ENCODE results near the gene EXOC3L4. TPM values are rescaled to one million over a fixed set of nuclear protein-coding genes. Genes with fewer than 3 reads are reported as not detected.

The EXOC3L4 gene
- polyA plus RNA-seq, 1 donor: 33.7 TPM

- H3K4me3 ChIP-seq (ENCODE audit: low read length): peak overlapping the region; percentile 39
- H3K36me3 ChIP-seq (ENCODE audit: control insufficient read depth, insufficient read depth, low read length): no peaks in the 10 kb centered on the region
- peaks cover 31% of the 10 kb centered on the region for H3K4me1 ChIP-seq (ENCODE audit: control insufficient read depth, insufficient read depth, low read length)
- WGBS (ENCODE audit: insufficient coverage, low lambda C conversion rate): no CpG with 5 or more reads among the region's 9 CpGs
- no peaks in the 10 kb centered on the region for H3K9me3 ChIP-seq (ENCODE audit: control insufficient read depth, low read depth, low read length)
- no peak for DNase-seq
- no peak overlapping the region for H3K27ac ChIP-seq (ENCODE audit: low read length)
- H3K27me3 ChIP-seq (ENCODE audit: control insufficient read depth, insufficient read depth, low read length): peaks cover 5% of the 10 kb centered on the region
These were observed 2.7 kb upstream of the EXOC3L4 start for GRCh38 chr14:103091883-103092222.

DNA sequence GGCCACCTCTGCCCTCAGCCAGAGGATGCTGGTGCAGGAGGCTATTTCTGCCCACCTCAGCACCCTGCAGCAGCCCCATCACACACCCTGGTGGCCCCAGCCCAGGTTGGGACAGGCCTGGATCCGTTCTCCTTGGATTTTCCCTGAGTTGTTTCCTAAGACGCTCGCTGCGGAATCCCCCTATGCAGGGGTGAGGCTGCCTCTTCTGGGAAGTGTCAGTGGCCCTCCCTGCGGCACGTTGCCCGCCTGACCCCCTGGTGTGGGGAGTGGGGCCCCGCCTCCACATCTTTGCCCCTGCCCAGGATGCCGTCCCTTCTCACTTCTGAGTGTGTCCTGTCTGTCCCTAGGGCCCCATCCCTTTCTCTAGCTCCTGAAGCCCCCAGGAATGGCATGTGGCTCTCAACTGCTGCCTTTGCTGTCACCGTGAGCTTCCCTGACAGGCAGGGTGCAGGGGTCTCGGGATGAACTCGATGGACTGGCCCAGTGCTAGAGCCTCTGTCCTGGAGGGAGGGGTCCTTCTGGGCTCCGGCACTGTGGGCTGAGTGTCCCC is 594 bp upstream of the EXOC3L4 start:
- no peak for DNase-seq
- peaks cover 3% of the 10 kb centered on the region for H3K9me3 ChIP-seq (ENCODE audit: control insufficient read depth, low read depth, low read length)
- H3K27me3 ChIP-seq (ENCODE audit: control insufficient read depth, insufficient read depth, low read length): peaks cover 5% of the 10 kb centered on the region
- peak overlapping the region; percentile 65 for H3K27ac ChIP-seq (ENCODE audit: low read length)
- H3K36me3 ChIP-seq (ENCODE audit: control insufficient read depth, insufficient read depth, low read length): no peaks in the 10 kb centered on the region
- peaks cover 50% of the 10 kb centered on the region for H3K4me1 ChIP-seq (ENCODE audit: control insufficient read depth, insufficient read depth, low read length)
- no CpG with 5 or more reads among the region's 13 CpGs for WGBS (ENCODE audit: insufficient coverage, low lambda C conversion rate)
- H3K4me3 ChIP-seq (ENCODE audit: low read length): no peak overlapping the region

GRCh38 chr14:103095210-103095778 is 769 bp downstream of the EXOC3L4 start:
- peaks cover 4% of the 10 kb centered on the region for H3K27me3 ChIP-seq (ENCODE audit: control insufficient read depth, insufficient read depth, low read length)
- DNase-seq: peak in 1 of 2 donors; percentile 38
- no CpG with 5 or more reads among the region's 11 CpGs for WGBS (ENCODE audit: insufficient coverage, low lambda C conversion rate)
- H3K36me3 ChIP-seq (ENCODE audit: control insufficient read depth, insufficient read depth, low read length): no peaks in the 10 kb centered on the region
- peaks cover 64% of the 10 kb centered on the region for H3K4me1 ChIP-seq (ENCODE audit: control insufficient read depth, insufficient read depth, low read length)
- H3K4me3 ChIP-seq (ENCODE audit: low read length): peak overlapping the region; percentile 27
- peak overlapping the region; percentile 65 for H3K27ac ChIP-seq (ENCODE audit: low read length)
- peaks cover 3% of the 10 kb centered on the region for H3K9me3 ChIP-seq (ENCODE audit: control insufficient read depth, low read depth, low read length)

GRCh38 chr14:103096387-103096786 is 1.9 kb downstream of the EXOC3L4 start:
- no peak for DNase-seq
- Histone ChIP-seq H3K9me3 (ENCODE audit: control insufficient read depth, low read depth, low read length) (peaks cover 3% of the 10 kb centered on the region), H3K27ac (ENCODE audit: low read length) (no peak overlapping the region), H3K27me3 (ENCODE audit: control insufficient read depth, insufficient read depth, low read length) (no peaks in the 10 kb centered on the region), H3K4me3 (ENCODE audit: low read length) (no peak overlapping the region), H3K4me1 (ENCODE audit: control insufficient read depth, insufficient read depth, low read length) (peaks cover 70% of the 10 kb centered on the region), H3K36me3 (ENCODE audit: control insufficient read depth, insufficient read depth, low read length) (no peaks in the 10 kb centered on the region)
- WGBS (ENCODE audit: insufficient coverage, low lambda C conversion rate): no CpG with 5 or more reads among the region's 4 CpGs

DNA sequence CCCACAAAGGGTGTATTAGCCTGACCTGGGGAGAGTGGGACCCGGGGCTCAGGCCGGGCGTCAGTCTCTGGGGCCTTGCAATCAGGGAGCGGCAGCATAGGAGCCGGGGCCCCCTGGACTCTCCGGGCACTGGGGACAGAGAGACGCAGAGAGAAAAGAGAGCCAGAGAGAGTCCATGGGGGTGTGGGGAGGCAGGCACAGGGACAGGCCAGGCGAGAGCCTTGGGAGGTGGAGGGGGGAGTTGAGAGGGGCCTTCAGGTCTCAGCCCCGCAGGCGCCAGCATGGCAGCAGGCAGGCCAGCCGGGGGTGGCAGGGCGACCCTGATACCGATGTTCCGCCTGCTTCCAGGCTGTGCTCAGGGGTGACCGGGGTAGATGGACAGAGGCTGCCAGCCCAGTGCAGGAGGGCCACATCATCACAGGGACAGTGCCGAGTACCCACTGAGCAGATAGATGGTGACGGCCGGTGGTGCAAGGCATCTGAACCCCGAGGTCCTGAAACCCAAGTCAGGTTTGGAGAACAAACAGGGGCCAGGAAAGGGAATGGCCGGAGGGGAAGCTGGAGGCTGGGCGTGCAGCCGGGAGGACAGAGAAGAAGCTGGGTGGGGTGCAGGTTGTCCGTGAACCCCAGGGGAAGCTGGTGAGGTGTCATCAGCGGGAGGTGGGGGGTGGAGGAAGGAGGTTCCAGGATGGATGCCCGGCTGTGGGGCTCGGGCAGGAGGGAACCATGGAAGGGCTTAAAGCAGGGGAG is 2.9 kb downstream of the EXOC3L4 start:
- H3K36me3 ChIP-seq (ENCODE audit: control insufficient read depth, insufficient read depth, low read length): no peaks in the 10 kb centered on the region
- H3K27ac ChIP-seq (ENCODE audit: low read length): no peak overlapping the region

DNA sequence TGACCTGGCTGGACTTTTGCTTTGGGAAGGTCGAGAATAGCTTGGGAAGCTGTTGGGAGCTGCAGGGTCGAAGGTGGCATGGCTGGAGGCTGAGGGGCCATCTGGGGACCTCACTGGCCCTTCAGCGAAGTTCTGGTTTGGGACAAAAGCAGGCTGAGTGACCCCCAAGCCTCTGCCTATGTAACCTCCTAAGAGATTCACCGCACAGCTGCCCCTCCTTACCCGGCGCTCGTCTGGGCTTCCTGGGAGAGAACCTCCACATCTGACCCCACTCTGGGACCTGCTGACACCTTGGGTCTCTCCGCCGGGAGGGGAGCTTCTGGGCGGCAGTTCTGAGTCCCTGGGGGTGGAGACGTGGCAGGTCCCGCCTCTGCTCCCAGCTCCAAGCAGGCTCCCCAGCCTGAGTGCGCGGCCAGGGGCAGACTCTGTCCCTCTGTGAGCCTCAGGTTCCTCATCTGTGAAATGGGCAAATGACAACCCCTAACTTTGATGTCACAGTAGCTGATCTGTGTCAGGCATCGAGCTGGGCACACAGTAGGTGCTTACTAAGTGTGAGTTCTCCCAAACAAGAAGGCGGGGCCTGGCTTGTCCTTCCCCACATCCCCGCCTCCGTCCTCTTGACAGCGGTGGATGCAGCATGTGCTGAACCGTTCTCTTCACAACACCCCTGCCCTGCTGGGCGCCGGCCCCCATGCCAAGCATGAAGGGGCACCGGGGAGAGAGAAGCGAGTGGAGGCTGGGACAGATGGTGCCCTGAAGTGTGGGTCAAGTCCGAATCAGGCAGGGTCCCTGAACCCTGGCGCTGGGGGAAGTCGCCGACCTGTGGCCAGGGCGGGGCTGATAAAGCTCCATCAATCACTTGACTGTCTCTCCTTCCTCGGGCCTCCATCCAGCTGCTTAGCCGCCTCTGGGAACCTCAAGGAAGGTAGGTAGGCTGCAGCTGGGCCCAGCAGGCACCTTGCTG is 3.8 kb downstream of the EXOC3L4 start:
- peak in 1 of 2 donors; percentile 84 for DNase-seq
- no CpG with 5 or more reads among the region's 31 CpGs for WGBS (ENCODE audit: insufficient coverage, low lambda C conversion rate)
- Histone ChIP-seq H3K4me3 (ENCODE audit: low read length) (no peak overlapping the region), H3K27me3 (ENCODE audit: control insufficient read depth, insufficient read depth, low read length) (peaks cover 15% of the 10 kb centered on the region), H3K9me3 (ENCODE audit: control insufficient read depth, low read depth, low read length) (peaks cover 7% of the 10 kb centered on the region), H3K36me3 (ENCODE audit: control insufficient read depth, insufficient read depth, low read length) (peaks cover 2% of the 10 kb centered on the region), H3K4me1 (ENCODE audit: control insufficient read depth, insufficient read depth, low read length) (peaks cover 79% of the 10 kb centered on the region), H3K27ac (ENCODE audit: low read length) (peak overlapping the region; percentile 59)

More for the DNA sequence above, 2.9 kb downstream of the EXOC3L4 start:
- Histone ChIP-seq H3K4me1 (ENCODE audit: control insufficient read depth, insufficient read depth, low read length) (peaks cover 73% of the 10 kb centered on the region), H3K27me3 (ENCODE audit: control insufficient read depth, insufficient read depth, low read length) (peaks cover 7% of the 10 kb centered on the region), H3K9me3 (ENCODE audit: control insufficient read depth, low read depth, low read length) (peaks cover 3% of the 10 kb centered on the region), H3K4me3 (ENCODE audit: low read length) (no peak overlapping the region)
- DNase-seq: peak in 1 of 2 donors; percentile 45
- 100% methylated on average over 1 of the region's 26 CpGs for WGBS (ENCODE audit: insufficient coverage, low lambda C conversion rate)

DNA sequence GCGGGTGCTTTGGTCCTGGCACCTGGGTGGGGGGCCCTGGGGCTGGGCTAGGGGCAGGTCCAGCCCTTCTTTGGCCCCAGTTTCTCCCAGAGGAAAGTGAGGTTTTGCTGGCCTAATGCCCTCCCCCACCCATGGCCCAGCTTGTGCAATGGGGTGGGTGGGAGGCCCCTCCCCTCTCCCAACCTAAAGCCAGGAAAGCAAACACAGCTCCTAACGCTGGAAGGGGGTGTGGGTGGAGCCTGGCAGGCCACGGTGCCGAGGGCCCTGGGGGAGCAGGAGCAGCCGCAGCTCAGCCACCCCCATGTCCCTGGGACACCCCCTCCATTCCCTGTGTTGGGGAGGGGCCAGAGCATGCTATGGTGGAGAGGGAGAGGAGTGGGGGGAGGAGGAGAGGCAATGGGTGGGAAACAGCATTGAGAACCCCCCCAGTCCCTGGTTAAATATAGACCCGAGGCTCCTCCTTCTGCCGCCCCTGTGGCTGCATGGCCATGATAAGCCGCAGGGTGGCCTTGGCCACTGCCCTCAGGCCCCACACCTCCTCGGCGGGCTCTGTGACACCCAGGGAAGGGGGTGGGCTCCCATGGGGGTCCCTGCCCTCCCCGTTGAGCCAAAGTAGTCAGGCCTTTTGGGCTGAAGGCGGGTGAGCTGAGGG is 4.7 kb downstream of the EXOC3L4 start:
- H3K4me3 ChIP-seq (ENCODE audit: low read length): no peak overlapping the region
- H3K4me1 ChIP-seq (ENCODE audit: control insufficient read depth, insufficient read depth, low read length): peaks cover 78% of the 10 kb centered on the region
- peaks cover 10% of the 10 kb centered on the region for H3K9me3 ChIP-seq (ENCODE audit: control insufficient read depth, low read depth, low read length)
- peaks cover 25% of the 10 kb centered on the region for H3K27me3 ChIP-seq (ENCODE audit: control insufficient read depth, insufficient read depth, low read length)
- peak in 1 of 2 donors; percentile 83 for DNase-seq
- peak overlapping the region; percentile 59 for H3K27ac ChIP-seq (ENCODE audit: low read length)
- peaks cover 2% of the 10 kb centered on the region for H3K36me3 ChIP-seq (ENCODE audit: control insufficient read depth, insufficient read depth, low read length)
- no CpG with 5 or more reads among the region's 12 CpGs for WGBS (ENCODE audit: insufficient coverage, low lambda C conversion rate)

- Histone ChIP-seq H3K27ac (ENCODE audit: low read length) (peak overlapping the region; percentile 59), H3K9me3 (ENCODE audit: control insufficient read depth, low read depth, low read length) (peaks cover 12% of the 10 kb centered on the region), H3K27me3 (ENCODE audit: control insufficient read depth, insufficient read depth, low read length) (peaks cover 31% of the 10 kb centered on the region), H3K4me1 (ENCODE audit: control insufficient read depth, insufficient read depth, low read length) (peaks cover 81% of the 10 kb centered on the region), H3K4me3 (ENCODE audit: low read length) (no peak overlapping the region), H3K36me3 (ENCODE audit: control insufficient read depth, insufficient read depth, low read length) (peaks cover 2% of the 10 kb centered on the region)
- WGBS (ENCODE audit: insufficient coverage, low lambda C conversion rate): no CpG with 5 or more reads among the region's 8 CpGs
- DNase-seq: peak in 1 of 2 donors; percentile 30
These were observed 5.3 kb downstream of the EXOC3L4 start for GRCh38 chr14:103099733-103100280.

DNA sequence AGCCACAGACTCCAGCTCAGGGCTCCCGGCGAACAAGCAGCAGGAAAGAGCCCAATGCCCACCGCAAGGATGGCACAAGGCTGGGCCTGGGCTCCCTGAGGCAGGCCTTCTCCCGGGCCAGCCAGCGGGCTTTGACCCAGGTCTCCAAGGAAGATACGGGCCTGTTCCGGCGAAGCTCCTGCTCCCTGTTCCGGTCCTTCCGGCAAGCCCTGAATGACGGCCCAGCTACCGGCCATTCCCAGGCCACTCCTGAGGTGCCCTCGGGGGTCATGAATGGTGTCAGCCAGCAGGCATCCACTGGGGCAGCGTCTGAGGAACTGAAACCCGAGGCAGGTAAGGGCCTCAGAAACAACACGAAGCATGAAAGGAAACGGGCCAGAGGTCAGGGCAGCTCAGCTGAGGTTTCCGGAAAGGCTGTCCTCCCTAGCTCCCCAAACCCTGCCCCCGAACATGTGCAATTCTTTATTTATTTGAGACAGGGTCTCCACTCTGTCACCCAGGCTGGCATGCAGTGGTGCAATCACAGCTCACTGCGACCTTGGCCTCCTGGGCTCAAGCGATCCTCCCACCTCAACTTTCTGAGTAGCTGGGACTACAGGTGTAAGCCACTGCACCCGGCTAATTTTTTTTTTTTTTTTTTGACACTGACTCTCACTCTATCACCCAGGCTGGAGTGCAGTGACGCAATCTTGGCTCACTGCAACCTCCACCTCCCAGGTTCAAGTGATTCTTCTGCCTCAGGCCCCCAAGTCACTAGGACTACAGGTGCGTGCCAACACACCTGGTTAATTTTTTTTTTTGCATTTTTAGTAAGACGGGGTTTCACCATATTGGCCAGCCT is 6.0 kb downstream of the EXOC3L4 start:
- DNase-seq: peak in 1 of 2 donors; percentile 65
- H3K27ac ChIP-seq (ENCODE audit: low read length): peak overlapping the region; percentile 59
- H3K4me3 ChIP-seq (ENCODE audit: low read length): no peak overlapping the region
- H3K9me3 ChIP-seq (ENCODE audit: control insufficient read depth, low read depth, low read length): peaks cover 12% of the 10 kb centered on the region
- H3K27me3 ChIP-seq (ENCODE audit: control insufficient read depth, insufficient read depth, low read length): peaks cover 32% of the 10 kb centered on the region
- H3K4me1 ChIP-seq (ENCODE audit: control insufficient read depth, insufficient read depth, low read length): peaks cover 77% of the 10 kb centered on the region
- peaks cover 2% of the 10 kb centered on the region for H3K36me3 ChIP-seq (ENCODE audit: control insufficient read depth, insufficient read depth, low read length)
- no CpG with 5 or more reads among the region's 25 CpGs for WGBS (ENCODE audit: insufficient coverage, low lambda C conversion rate)

Data from large intestine (tissue), 3 donors.